Measurements from ENCODE around the gene ZNF385D.
"Not testable (repeated sequence)": the region's sequence is repeated elsewhere in the genome, so short reads cannot be mapped to it uniquely, and the experiment has no call there.

The ZNF385D gene

DNA sequence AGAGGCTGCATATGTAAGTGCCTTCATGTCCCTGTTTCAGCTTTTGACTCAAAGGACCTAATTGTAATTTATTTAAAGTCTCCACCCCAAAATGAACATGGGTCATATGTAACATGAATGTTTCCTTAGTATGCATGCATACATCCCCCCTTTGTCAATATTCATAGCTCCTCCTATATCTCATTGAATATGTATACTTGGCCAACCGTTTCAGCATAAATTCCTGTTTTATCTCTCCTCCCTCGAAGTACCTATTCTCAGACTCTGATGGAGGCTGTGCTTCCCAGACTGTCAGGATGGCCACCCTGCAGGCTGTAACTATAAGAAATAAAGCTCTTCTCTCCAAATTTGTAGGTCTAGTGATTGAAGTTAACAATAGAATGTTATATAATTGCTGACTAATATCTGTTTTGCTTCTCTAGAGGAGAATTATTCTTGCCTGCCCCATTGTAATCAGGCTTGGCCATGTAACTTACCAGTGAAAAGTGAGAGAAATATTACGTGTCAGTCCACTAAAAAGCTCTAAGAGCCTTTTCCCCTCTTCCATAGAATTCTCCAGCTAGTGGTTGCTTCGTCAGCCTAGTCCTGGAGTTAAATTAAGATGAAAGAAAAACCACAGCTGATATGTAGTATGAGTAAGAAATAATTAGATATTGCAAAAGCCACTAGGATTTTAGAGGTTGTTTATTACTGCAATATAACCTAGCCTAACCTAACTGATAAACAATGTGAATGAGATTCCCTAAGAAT is 245.1 kb downstream of the ZNF385D start:
- no peak for DNase-seq

DNA sequence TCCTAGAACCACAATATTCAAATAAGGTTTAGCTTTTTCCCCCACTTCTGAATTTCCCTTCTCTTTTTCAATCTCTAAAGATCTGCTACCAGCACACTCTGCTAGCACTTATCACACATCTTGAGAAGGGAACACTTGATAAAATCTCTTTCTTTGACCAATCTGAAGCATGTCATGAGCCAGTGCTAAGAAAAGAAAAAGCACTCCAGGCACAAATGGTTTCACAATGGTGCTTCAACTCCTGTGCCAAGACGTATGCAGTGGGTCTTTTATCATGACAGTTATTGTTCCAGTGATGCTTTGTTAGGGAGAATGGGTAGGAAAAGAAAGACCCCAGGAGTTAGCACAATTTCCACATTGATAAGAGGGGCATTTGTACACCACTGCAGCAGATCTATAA is 248.4 kb downstream of the ZNF385D start:
- DNase-seq = no peak

DNA sequence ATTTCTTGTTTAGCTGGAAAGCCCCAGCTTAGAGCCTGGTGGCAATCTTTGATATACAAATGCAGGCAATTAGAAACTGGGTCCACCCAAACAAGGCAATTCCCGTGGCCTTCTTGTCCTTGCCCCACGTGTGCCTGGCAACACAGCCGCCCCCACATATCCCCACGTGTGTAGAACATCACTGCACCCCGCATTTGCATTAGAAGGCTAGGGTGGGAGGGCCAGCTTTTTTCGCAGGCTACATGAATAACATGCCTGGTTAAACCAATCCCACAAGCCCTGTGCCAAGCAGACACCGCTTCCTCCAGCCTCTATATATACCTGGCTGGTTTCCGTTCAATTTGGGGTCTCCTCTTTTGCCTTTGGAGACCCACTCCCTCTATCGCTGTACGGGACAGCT is 250.2 kb downstream of the ZNF385D start:
- DNase-seq = no peak

- DNase-seq = not testable (repeated sequence)
Measured at GRCh38 chr3:21490671-21491070, 260.3 kb downstream of the ZNF385D start.

DNA sequence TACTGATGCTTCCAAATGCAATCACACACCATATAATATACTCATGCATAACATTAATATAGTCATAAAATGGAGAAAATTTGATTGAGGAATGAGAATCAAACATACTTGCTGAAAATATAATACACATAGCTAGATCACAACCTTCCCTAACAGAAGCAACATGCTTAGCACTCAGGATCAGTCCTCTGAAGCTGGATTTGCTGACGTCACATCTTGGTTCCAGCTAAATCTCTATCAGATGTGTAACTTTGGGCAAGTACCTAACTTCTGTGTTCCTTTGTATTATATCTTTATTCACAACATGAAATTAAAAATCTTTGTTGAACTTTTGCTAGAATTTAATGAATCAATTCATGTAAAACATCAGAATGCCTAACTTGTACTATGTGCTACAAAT is 263.5 kb downstream of the ZNF385D start:
- DNase-seq = no peak

DNA sequence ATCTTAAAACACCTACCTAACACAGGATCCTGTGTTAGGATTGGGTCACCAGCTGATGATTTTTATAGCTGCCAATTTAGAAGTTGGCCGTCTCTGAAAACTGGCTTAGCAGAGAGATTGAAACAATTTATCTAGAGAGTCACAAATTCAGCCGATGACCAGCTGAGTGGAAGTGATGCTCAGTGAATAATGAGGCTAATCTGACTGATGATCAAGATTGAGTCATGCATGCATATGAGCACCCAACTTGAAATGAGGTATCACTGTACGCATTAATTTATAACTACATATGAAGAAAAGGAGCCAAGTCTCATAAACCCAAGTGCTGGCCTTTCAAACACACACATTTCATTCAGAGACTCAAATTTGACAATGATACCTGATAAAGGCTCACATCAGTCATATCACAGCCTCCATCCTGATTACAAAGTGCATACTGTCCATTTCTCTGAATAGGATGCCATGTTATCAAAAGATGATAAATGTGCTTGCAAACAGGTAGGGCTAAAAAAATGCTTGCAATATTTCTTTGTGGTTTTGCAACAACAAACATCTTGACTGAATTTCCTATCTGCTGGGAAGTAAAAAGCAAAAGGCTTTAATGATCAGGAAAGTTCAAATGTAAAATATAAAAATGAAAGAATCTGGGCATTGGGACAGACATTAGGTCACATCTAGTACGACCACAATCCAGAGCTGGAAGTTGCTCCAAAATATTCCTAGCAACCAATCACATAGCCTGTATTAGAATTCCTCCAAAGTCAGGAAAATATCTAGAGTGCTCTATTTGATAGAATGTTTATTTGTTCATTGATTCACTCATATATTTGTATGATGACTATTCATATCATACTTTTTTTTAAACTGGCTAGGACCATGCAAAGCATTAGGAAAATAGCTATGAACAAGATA is 264.7 kb downstream of the ZNF385D start:
- DNase-seq = not testable (repeated sequence)

DNA sequence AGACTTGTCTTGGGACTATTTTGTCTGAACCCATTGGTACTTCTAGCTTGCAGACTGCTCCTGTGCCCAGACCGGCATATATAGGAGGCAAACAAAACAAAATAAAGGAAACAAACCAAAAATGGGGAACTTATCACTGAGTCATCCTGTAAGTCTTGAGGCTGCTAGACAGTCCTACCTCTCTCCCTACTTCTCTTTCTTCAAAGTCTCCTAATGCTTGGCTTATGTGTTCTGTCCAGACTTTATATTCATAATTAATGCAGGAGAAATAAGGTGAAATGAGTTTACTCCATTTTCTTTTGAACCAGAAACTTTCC is 266.2 kb downstream of the ZNF385D start:
- no peak for DNase-seq

GRCh38 chr3:21484057-21484827 is 266.8 kb downstream of the ZNF385D start:
- no peak for DNase-seq

DNA sequence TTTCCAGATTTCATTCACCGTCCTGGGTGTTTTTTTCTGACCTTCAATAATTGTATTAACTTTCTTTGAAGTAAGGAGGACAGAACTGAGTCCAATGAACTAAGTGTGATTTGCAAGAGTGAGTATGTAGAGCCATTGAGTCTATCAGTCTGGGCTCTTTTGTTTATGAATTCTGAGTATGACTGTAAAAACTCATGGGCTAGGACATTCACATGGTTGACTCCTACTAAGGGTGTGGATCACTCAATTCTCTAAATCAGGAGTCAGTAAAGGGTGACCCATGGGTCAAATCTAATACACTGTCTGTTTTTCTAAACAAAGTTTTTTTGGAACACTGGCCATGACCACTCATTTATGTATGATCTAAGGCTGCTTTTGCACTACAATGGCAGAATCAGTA is 269.0 kb downstream of the ZNF385D start:
- no peak for DNase-seq

DNA sequence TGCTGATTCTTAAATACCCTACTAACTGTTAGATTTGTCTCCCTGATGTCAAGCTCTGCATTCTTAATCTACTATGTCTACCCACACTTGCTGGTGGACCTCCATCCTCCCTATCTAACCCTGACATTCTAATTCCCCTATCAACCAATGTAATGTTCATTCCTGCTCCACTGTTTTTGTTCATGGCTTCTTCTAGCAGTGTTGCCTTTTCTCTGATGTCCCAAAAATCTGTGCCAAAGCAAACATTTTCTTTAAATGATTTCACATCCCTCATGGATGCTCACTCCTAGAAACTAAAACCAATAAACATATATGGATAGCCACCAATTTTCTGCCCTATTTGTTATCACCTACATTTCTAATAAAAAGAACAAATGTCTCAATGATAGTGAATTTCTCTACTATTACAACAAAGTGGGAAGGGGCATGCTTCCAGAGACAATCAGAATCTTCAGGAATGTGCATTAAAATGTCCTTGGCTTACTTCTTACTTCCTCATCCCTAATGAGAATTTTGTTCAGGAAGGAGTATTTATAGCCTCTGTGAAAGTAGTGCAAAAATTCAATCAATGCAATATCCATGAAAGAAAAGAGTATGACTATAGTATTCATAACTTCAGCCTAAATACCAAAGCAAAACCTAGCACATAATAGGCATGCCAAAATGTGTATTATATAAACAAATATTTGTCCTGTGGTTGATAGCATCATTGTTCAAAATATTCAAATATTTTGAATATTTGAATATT is 273.3 kb downstream of the ZNF385D start:
- no peak for DNase-seq

DNA sequence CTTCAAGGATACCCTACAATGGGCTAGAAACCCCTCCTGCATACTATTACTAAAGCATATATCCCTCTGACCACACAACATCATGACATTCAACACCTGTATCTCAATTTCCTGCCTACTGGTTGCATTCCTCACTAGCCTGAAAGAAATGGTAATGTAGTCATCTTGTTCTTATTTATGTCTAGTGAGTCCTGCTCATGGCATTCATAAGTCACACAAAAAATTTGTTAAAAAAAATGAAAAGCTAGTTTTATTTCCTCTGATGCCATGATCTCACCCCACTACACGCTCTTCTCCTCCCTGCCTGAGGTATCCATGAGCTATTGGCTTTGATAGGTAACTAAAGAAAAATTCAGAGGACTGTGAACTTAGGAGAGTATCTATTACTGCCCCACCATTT is 284.5 kb downstream of the ZNF385D start:
- no peak for DNase-seq

- no peak for DNase-seq
Measured at GRCh38 chr3:21464746-21465145, 286.3 kb downstream of the ZNF385D start.

- DNase-seq = no peak
Measured at GRCh38 chr3:21463319-21463718, 287.7 kb downstream of the ZNF385D start.

GRCh38 chr3:21462141-21462540 is 288.9 kb downstream of the ZNF385D start:
- no peak for DNase-seq

GRCh38 chr3:21457084-21457483 is 293.9 kb downstream of the ZNF385D start:
- DNase-seq = no peak

- no peak for DNase-seq
Measured at GRCh38 chr3:21449738-21450137, 301.3 kb downstream of the ZNF385D start.

- DNase-seq = no peak
Measured at GRCh38 chr3:21447476-21448151, 303.4 kb downstream of the ZNF385D start.

DNA sequence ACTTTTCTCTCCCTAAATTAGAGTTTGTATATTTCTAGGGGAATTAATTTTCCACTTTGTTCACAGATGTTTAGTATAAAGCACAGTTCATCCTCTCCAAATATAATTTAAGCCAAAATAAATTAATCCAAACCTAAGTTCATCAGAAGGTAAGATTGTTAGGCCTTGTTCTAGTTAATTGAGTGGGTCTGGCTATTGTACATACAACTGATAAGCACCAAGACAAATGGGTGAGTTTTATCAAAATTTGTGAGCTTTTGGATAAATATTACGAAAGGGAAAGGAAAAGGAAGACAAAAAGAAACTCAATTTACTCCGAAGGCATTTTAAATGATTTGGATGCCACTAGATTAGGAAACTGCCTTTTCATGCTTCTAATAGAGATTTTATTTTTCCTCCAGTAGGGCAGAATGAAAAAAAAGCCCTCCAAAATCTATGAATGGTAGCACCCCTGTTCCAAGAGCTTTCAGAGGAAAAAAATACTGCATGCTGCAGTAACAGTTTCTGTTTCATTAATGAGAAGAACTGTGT is 304.0 kb downstream of the ZNF385D start:
- DNase-seq = no peak

DNA sequence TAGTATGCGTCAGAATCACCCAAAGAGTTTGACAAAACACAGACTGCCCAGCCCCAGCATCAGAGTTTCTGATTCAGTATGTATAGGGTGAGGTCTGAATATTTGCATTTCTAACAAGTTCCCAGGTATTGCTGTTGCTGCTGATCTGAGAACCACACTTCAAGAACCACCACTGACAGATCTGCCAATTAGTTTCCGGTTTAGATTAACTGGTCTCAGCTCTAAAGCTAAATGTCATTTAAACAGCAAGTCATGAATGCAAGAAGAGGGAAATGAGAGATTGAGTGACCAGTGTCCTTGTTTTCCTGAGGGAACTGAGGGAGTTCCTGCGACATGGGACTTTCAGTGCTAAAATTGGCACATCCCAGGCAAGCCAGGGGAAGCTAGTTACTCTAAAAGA is 305.0 kb downstream of the ZNF385D start:
- no peak for DNase-seq

DNA sequence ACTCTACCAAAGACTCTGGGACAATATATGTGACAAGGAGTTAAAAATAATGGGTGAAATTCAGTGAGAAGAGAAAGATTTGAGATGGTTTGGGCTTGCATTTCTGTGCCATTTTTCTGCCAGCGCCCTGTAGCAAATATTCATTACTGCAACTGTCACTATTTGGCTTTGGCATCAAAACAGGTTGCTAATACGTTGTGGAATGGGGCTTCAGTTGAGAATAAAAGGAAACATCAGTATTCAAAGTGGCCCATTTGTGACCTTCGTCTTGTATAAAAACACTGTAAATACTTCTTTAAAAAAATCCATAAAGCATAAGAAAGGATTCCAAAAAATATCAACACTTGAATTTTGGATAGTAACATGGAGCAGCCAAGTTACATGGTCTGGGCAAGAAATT is 309.2 kb downstream of the ZNF385D start:
- no peak for DNase-seq

DNA sequence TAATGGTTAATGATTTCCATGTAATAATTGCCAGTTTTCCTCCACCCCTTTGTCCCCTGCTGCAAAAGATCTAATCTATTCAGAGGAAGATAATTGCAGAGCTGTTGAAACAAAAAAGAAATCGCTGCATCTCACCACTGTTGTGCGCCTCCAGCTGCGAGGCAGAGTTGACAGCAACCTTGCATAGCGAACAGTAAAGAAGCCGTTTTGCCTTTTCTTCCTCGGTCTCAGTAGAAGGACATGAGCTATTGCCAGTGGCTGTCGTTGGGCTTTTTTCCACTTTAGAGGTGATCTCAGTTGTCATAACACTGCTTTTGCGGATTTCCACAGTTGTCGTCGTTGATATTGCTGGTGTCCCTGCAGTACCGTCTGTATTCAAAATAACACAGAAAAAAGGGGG is 314.2 kb downstream of the ZNF385D start:
- DNase-seq = no peak

DNA sequence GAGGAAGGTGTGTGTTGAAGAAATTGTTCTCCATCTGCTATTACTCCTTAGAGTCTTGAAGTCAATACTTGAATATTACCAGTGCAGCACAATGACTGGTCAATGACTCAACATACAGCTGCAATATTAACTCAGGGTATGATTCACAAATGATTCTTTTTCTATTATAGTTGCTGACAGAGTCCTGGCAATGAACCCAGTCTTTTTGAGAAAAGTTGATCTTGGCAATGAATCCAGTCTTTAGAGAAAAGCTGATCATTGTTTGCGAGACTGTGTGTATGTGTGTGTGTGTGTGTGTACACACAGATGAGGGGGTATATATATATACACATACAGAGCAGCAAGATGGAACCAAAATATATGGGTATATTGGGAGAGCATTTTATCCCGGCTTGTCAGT is 315.1 kb downstream of the ZNF385D start:
- DNase-seq = no peak

Data from activated CD4-positive, alpha-beta T cell treated with anti-CD3 and anti-CD28 coated beads for 4 hours (primary cell).